ENCODE results near the gene TRHDE. TPM values are rescaled to one million over a fixed set of nuclear protein-coding genes. Genes with fewer than 3 reads are reported as not detected.

The TRHDE gene
- total and polyA plus RNA-seq, 9 of the 15 experiments (the other 6 are each of a cell fraction or from before 2014, with no cell fraction given): 0.03 to 0.29 (median 0.09) TPM

DNA sequence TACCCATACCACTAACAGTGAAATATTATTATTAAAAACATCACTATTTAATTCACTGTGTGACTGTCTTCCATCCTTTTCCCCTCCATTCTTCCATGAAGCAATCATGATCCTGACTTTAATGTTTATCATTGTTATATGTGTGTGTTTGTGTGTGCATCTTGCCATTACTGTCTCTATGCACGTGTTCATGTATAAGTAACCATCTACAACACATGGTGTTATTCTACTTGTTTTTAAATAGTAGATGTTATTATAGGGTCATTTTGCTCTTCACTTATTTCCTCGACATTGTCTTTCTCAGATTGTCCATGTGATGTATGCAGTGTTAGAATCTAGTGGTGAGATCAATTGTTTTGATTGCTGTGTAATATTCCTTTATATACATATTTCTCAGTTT lies 195.8 kb downstream of the TRHDE start:
- H3K79me2 ChIP-seq (ENCODE audit: control insufficient read depth, insufficient read depth, low read length): no peaks in the 10 kb centered on the region
- H3K9me3 ChIP-seq (replicated peaks; ENCODE audit: control insufficient read depth, insufficient read depth, low read depth, low read length): no peaks in the 10 kb centered on the region
- no peak overlapping the region for H3K4me2 ChIP-seq (ENCODE audit: insufficient read depth, low read length)
- TF ChIP-seq HCFC1 (IDR thresholded peaks at IDR 0.05; ENCODE audit: low read depth, low read length): no peak
- TF ChIP-seq, protein P1, sequence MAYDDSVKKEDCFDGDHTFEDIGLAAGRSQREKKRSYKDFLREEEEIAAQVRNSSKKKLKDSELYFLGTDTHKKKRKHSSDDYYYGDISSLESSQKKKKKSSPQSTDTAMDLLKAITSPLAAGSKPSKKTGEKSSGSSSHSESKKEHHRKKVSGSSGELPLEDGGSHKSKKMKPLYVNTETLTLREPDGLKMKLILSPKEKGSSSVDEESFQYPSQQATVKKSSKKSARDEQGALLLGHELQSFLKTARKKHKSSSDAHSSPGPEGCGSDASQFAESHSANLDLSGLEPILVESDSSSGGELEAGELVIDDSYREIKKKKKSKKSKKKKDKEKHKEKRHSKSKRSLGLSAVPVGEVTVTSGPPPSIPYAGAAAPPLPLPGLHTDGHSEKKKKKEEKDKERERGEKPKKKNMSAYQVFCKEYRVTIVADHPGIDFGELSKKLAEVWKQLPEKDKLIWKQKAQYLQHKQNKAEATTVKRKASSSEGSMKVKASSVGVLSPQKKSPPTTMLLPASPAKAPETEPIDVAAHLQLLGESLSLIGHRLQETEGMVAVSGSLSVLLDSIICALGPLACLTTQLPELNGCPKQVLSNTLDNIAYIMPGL (CRISPR knock-in tag; IDR thresholded peaks at IDR 0.05): no peak
- no peak for TF ChIP-seq CC2D1A (IDR thresholded peaks at IDR 0.05)
- TF ChIP-seq ZNF184 (CRISPR knock-in tag; IDR thresholded peaks at IDR 0.05): no peak
- TF ChIP-seq MYC (IDR thresholded peaks at IDR 0.05; ENCODE audit: low read depth, low read length): no peak
- no peak for TF ChIP-seq MYC (CRISPR knock-in tag; IDR thresholded peaks at IDR 0.05; ENCODE audit: borderline replicate concordance, low read depth)
- TF ChIP-seq, protein P2, sequence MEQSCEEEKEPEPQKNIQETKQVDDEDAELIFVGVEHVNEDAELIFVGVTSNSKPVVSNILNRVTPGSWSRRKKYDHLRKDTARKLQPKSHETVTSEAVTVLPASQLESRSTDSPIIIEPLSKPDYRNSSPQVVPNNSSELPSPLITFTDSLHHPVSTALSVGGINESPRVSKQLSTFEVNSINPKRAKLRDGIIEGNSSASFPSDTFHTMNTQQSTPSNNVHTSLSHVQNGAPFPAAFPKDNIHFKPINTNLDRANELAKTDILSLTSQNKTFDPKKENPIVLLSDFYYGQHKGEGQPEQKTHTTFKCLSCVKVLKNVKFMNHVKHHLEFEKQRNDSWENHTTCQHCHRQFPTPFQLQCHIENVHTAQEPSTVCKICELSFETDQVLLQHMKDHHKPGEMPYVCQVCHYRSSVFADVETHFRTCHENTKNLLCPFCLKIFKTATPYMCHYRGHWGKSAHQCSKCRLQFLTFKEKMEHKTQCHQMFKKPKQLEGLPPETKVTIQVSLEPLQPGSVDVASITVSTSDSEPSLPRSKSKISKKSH (CRISPR knock-in tag; IDR thresholded peaks at IDR 0.05): no peak
- no peak for TF ChIP-seq BRCA1 (IDR thresholded peaks at IDR 0.05)
- TF ChIP-seq BRCA1 (CRISPR knock-in tag; IDR thresholded peaks at IDR 0.05): no peak
- no peak for TF ChIP-seq EP300 (IDR thresholded peaks at IDR 0.05; ENCODE audit: low read length)
- TF ChIP-seq ZFP36 (IDR thresholded peaks at IDR 0.05; ENCODE audit: low read depth, low read length, partially characterized antibody): no peak
- TF ChIP-seq TARDBP (IDR thresholded peaks at IDR 0.05): no peak
- no peak for TF ChIP-seq NR1H2 (CRISPR knock-in tag; IDR thresholded peaks at IDR 0.05)
- no peak for TF ChIP-seq ZC3H8 (IDR thresholded peaks at IDR 0.05)
- TF ChIP-seq KDM2B (CRISPR knock-in tag; IDR thresholded peaks at IDR 0.05): no peak
- TF ChIP-seq HMG20A (CRISPR knock-in tag; conservative IDR thresholded peaks at IDR 0.05): no peak
- TF ChIP-seq, protein P3, sequence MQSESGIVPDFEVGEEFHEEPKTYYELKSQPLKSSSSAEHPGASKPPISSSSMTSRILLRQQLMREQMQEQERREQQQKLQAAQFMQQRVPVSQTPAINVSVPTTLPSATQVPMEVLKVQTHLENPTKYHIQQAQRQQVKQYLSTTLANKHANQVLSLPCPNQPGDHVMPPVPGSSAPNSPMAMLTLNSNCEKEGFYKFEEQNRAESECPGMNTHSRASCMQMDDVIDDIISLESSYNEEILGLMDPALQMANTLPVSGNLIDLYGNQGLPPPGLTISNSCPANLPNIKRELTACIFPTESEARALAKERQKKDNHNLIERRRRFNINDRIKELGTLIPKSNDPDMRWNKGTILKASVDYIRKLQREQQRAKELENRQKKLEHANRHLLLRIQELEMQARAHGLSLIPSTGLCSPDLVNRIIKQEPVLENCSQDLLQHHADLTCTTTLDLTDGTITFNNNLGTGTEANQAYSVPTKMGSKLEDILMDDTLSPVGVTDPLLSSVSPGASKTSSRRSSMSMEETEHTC (IDR thresholded peaks at IDR 0.05): no peak
- TF ChIP-seq ZNF253 (CRISPR knock-in tag; conservative IDR thresholded peaks at IDR 0.05): no peak
- TF ChIP-seq ZNF311 (CRISPR knock-in tag; IDR thresholded peaks at IDR 0.05): no peak
- TF ChIP-seq, protein P4, sequence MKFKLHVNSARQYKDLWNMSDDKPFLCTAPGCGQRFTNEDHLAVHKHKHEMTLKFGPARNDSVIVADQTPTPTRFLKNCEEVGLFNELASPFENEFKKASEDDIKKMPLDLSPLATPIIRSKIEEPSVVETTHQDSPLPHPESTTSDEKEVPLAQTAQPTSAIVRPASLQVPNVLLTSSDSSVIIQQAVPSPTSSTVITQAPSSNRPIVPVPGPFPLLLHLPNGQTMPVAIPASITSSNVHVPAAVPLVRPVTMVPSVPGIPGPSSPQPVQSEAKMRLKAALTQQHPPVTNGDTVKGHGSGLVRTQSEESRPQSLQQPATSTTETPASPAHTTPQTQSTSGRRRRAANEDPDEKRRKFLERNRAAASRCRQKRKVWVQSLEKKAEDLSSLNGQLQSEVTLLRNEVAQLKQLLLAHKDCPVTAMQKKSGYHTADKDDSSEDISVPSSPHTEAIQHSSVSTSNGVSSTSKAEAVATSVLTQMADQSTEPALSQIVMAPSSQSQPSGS (CRISPR knock-in tag; IDR thresholded peaks at IDR 0.05): no peak
- H3K4me3 ChIP-seq: no peak overlapping the region
- BruUV-seq (replicated peaks): no TSS peak
- DNase-seq (ENCODE audit: extremely low read depth in 1 of 4, low spot score in 3 of 4) (no peak), ATAC-seq (no peak), FAIRE-seq (no peak)
- no peak overlapping the region for H3K27ac ChIP-seq (ENCODE audit: extremely low read depth, low read depth, low read length)
- no peaks in the 10 kb centered on the region for H3K27me3 ChIP-seq (ENCODE audit: control insufficient read depth in 2 of 2, insufficient read depth in 2 of 2, low read length in 2 of 2)
- H3K4me1 ChIP-seq (replicated peaks in 1 of 2; ENCODE audit: control insufficient read depth in 2 of 2, insufficient read depth in 2 of 2, low read length in 2 of 2): no peaks in the 10 kb centered on the region
- H2AFZ ChIP-seq (ENCODE audit: low read depth, low read length): no peak overlapping the region
- CTCF ChIA-PET (ENCODE audit: low intra/inter-chr PET ratio): no interaction called here
- WGBS (ENCODE audit: insufficient coverage, low coverage, missing lambda C conversion rate): 4% methylated on average over 2 of the region's 2 CpGs
- no peaks in the 10 kb centered on the region for H4K20me1 ChIP-seq (replicated peaks; ENCODE audit: control insufficient read depth, insufficient read depth, low read length)
- in situ Hi-C loops (cut with MboI): no loop called here
- H3K9me1 ChIP-seq (ENCODE audit: control insufficient read depth, insufficient read depth, low read length): no peaks in the 10 kb centered on the region
- no peak overlapping the region for H3K9ac ChIP-seq (ENCODE audit: insufficient read depth in 1 of 2, low read depth in 2 of 2, low read length in 2 of 2)
- POLR2A ChIA-PET: no interaction called here
- no peaks in the 10 kb centered on the region for H3K36me3 ChIP-seq (ENCODE audit: control insufficient read depth, insufficient read depth, low read length)
- intact Hi-C loops (cut with micrococcal nuclease): no loop called here
